Sigmoid colon (tissue), 4 donors: ENCODE results near the gene STXBP5.

ENCODE experiments used
- CTCF ChIP-seq, 4 experiments: fragments of 450-650 bp in 3 of 4; fragments of 200-600 bp in 1 of 4; IDR thresholded peaks; one replicate each; pipeline ENCODE4 v1.5.1; 2016 to 2019; ENCODE audit warnings: antibody characterized with exemption in 4 of 4, mild to moderate bottlenecking in 3 of 4, moderate library complexity in 2 of 4
- POLR2A ChIP-seq, 2 donors: fragments of 450-650 bp; IDR thresholded peaks; one replicate each; pipeline ENCODE4 v1.6.1; 2016; ENCODE audit warnings: antibody characterized with exemption in 2 of 2, mild to moderate bottlenecking in 2 of 2, moderate library complexity in 2 of 2
- POLR2AphosphoS5 ChIP-seq, 4 donors: sonication (generic); formaldehyde crosslinking; IDR thresholded peaks; one replicate each; pipeline ENCODE4 v1.6.1; 2017; ENCODE audit warnings: antibody characterized with exemption in 4 of 4

DNA sequence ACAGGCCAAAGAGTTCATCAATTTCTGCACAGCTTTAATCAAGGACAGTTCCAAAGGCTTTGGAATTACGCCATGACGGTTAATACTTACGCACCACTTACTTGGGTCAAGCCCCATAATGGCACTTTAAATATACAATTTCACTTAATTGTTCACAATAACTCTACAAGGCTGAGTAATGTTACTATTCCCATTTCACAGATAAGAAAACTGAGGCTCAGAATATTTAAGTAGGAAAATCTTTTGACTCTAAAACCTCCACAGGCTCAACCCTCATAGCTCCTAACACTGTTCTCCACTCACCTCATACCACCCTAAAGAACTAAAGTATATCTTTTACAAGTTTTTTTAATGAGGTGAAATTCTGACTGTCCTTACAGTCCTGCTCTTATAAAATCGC, 212.4 kb downstream of the STXBP5 start:
- TF ChIP-seq CTCF (IDR thresholded peaks at IDR 0.05) (no peak), POLR2AphosphoS5 (IDR thresholded peaks at IDR 0.05) (no peak), POLR2A (IDR thresholded peaks at IDR 0.05) (no peak)
